Measurements from ENCODE around the gene P4HTM. TPM values are rescaled to one million over a fixed set of nuclear protein-coding genes. Genes with fewer than 3 reads are reported as not detected.
A peak's percentile ranks its signal among the peaks of the same experiment; 100 is the strongest.

The P4HTM gene
- total RNA-seq, 2 experiments from 2014 or later = 24.8 to 25.0 TPM

DNA sequence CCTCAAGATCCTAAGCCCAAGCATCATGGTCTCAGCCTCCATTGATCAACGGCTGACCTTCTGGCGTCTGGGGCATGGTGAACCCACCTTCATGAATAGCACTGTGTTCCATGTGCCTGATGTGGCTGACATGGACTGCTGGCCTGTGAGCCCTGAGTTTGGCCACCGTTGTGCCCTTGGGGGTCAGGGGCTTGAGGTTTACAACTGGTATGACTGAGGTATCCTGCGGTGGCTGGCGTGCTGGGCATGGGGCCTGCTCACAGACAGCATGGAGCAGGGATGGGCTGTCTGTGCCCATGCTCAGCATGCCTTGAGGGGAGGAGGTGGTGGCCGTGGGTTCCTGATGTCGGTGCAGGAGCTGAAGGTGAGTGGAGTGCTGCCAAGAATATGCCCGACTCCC is 25.0 kb downstream of the P4HTM start:
- POLR2A ChIA-PET = interaction anchor here (1.0 to 7.9 kb wide), 6 partner anchors 9 to 78 kb away, joined by 3 to 90 read pairs (median 4); partner anchors contain the start of genes IMPDH2, NDUFAF3 and QRICH1
- no peaks in the 10 kb centered on the region for H3K9me3 Mint-ChIP-seq
- H3K27me3 Mint-ChIP-seq = no peaks in the 10 kb centered on the region
- TF ChIP-seq, protein P1, sequence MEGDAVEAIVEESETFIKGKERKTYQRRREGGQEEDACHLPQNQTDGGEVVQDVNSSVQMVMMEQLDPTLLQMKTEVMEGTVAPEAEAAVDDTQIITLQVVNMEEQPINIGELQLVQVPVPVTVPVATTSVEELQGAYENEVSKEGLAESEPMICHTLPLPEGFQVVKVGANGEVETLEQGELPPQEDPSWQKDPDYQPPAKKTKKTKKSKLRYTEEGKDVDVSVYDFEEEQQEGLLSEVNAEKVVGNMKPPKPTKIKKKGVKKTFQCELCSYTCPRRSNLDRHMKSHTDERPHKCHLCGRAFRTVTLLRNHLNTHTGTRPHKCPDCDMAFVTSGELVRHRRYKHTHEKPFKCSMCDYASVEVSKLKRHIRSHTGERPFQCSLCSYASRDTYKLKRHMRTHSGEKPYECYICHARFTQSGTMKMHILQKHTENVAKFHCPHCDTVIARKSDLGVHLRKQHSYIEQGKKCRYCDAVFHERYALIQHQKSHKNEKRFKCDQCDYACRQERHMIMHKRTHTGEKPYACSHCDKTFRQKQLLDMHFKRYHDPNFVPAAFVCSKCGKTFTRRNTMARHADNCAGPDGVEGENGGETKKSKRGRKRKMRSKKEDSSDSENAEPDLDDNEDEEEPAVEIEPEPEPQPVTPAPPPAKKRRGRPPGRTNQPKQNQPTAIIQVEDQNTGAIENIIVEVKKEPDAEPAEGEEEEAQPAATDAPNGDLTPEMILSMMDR (IDR thresholded peaks at IDR 0.05) = no peak
- ATAC-seq (no peak), DNase-seq (no peak)
- no peak overlapping the region for H3K27ac Mint-ChIP-seq
- no peak overlapping the region for H3K4me3 Mint-ChIP-seq
- peaks cover 16% of the 10 kb centered on the region for H3K36me3 Mint-ChIP-seq (ENCODE audit: low read depth)
- intact Hi-C loops (cut with micrococcal nuclease) = no loop called here
- CTCF ChIA-PET = interaction anchor here (0.9 to 8.6 kb wide), 2 partner anchors 24 to 28 kb away, joined by 5 to 78 read pairs; partner anchors contain the start of gene P4HTM
- peaks cover 13% of the 10 kb centered on the region for H3K4me1 Mint-ChIP-seq (ENCODE audit: low read depth)

- no peak overlapping the region for H3K4me3 Mint-ChIP-seq
Observed at GRCh38 chr3:49015765-49016164, 25.7 kb downstream of the P4HTM start.

DNA sequence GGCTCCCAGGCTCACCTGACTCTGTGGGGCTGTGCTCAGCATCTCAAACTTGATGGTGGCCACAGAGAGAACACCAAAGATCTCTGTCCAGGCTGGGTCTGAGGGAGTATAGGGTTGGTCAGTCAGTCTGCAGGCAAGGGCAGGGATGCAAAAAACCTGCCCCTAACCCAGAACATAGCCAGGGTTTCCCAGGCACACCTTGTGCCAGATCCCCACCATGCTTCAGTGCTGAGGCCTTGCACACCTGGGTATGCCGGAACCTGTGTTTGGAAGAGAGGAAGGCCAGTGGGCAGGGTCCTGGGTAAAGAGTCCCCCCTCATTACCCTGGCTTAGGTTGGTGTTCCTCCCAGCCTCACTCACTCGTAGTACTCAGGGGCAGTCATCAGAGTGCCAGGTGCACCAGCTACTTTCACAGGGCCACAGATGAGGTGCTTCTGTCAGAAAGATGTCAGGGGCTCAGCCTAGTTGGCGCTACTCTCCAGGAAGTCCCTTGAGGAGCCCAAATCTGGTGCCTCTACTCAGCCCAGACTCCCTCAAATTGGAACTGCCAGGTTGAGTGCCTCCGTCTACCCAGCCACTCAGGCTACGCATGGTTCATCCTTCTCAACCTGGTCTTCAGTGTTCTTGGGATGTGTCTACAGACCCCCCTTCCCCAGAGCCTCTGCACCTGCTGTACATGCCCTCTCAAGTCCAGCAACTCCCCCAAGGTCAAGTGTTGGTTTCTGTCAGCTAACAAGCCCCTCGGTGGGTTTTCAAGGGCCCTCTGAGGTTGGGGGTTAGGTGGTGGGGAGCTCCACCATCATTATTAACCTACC is 26.6 kb downstream of the P4HTM start:
- CTCF ChIA-PET = interaction anchor here (0.8 to 8.6 kb wide), 5 partner anchors 9 to 78 kb away, joined by 3 to 78 read pairs (median 3); partner anchors contain the start of genes P4HTM and WDR6
- H3K27me3 Mint-ChIP-seq = no peaks in the 10 kb centered on the region

More at GRCh38 chr3:49015765-49016164, 25.7 kb downstream of the P4HTM start:
- H3K27ac Mint-ChIP-seq = no peak overlapping the region
- no peak for DNase-seq
- TF ChIP-seq, protein P1 (IDR thresholded peaks at IDR 0.05) = no peak
- H3K9me3 Mint-ChIP-seq = no peaks in the 10 kb centered on the region
- ChIA-PET POLR2A (interaction anchor here (1.0 to 12.0 kb wide), 6 partner anchors 8 to 78 kb away, joined by 3 to 200 read pairs (median 14); partner anchors contain the start of genes IMPDH2, NDUFAF3, QRICH1 and WDR6), CTCF (interaction anchor here (1.1 to 8.6 kb wide), 3 partner anchors 8 to 79 kb away, joined by 3 to 78 read pairs (median 18); partner anchors contain the start of genes P4HTM and WDR6)
- H3K27me3 Mint-ChIP-seq = no peaks in the 10 kb centered on the region
- no peak for ATAC-seq
- peaks cover 16% of the 10 kb centered on the region for H3K4me1 Mint-ChIP-seq (ENCODE audit: low read depth)
- intact Hi-C loops (cut with micrococcal nuclease) = no loop called here
- H3K36me3 Mint-ChIP-seq (ENCODE audit: low read depth) = peaks cover 23% of the 10 kb centered on the region

DNA sequence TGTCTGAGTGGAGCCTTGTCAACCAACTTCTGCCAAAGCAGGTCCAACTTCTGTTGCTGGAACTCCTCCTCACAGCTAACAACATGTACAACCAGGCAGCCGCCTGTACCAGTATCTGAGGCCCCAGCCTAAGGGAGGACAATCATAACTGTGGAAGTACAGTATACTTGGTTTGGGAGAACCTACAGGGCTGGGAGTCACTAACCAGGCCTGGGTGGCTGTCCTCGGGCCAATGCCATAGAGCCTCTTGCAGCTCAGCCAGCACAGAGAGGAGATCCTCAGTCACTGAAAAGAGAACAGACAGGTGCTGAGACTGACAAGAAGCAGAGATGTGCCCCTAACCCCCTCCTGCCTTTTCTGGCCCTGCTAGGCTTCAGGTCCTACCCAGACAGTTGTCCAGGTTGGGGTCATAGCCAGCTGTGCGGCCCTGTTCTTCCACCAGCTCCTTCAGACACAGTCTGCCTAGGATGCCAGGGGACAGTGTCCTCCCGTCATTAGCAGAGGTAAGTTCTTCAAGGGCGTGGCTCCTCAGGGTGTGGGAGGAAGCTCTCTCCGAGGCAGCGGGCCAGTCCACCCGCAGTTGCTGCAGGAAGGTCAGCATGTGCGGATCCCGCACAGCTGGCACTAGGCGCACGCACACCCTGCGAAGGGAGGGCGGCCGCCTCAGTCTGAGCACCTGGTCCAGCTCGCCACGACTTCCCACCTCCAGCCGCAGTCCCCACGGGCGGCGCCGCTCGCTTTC is 27.4 kb downstream of the P4HTM start:
- Mint-ChIP-seq H3K4me1 (ENCODE audit: low read depth) (peaks cover 14% of the 10 kb centered on the region), H3K9me3 (no peaks in the 10 kb centered on the region), H3K4me3 (peak overlapping the region; percentile 87), H3K27ac (peak overlapping the region; percentile 2), H3K27me3 (no peaks in the 10 kb centered on the region), H3K36me3 (ENCODE audit: low read depth) (peaks cover 17% of the 10 kb centered on the region)
- TF ChIP-seq, protein P1 (IDR thresholded peaks at IDR 0.05) = no peak
- POLR2A ChIA-PET = interaction anchor here (0.6 to 12.0 kb wide), 10 partner anchors 6 to 75 kb away, joined by 3 to 200 read pairs (median 6); partner anchors contain the start of genes IMPDH2, NDUFAF3, P4HTM and WDR6
- CTCF ChIA-PET = interaction anchor here (0.8 to 8.6 kb wide), 4 partner anchors 9 to 30 kb away, joined by 3 to 78 read pairs (median 10); partner anchors contain the start of genes P4HTM and WDR6
- ATAC-seq (no peak), DNase-seq (no peak)
- intact Hi-C loops (cut with micrococcal nuclease) = no loop called here

More for the DNA sequence above, 26.6 kb downstream of the P4HTM start:
- no peaks in the 10 kb centered on the region for H3K9me3 Mint-ChIP-seq
- intact Hi-C loops (cut with micrococcal nuclease) = no loop called here
- H3K27ac Mint-ChIP-seq = no peak overlapping the region
- peak overlapping the region; percentile 87 for H3K4me3 Mint-ChIP-seq
- peaks cover 23% of the 10 kb centered on the region for H3K36me3 Mint-ChIP-seq (ENCODE audit: low read depth)
- POLR2A ChIA-PET = interaction anchor here (0.5 to 12.0 kb wide), 11 partner anchors 7 to 81 kb away, joined by 3 to 200 read pairs (median 6); partner anchors contain the start of genes IMPDH2, NDUFAF3, P4HTM and WDR6
- no peak for ATAC-seq
- TF ChIP-seq, protein P1 (IDR thresholded peaks at IDR 0.05) = no peak
- H3K4me1 Mint-ChIP-seq (ENCODE audit: low read depth) = peaks cover 16% of the 10 kb centered on the region
- DNase-seq = no peak
